OCI-LY7 (cell line): ENCODE measurements around the gene GSG1. TPM values are rescaled to one million over a fixed set of nuclear protein-coding genes. Genes with fewer than 3 reads are reported as not detected.

Source experiments
- BruUV-seq: library from RNA; stranded (reverse); fragments of 400-500 nt; replicated peaks from 2 replicates; lab custom pipeline; 2021; lab: Mats Ljungman, UMichigan
- CTCF ChIA-PET: fragments of 300-600 bp; sonication (Branson Sonifier 250); formaldehyde crosslinking; loops from one replicate; lab custom pipeline; 2022; ENCODE audit warnings: antibody characterized with exemption; ENCODE audit not compliant: unreplicated experiment; lab: Charles Lee
- POLR2A ChIA-PET: fragments of 300-600 bp; sonication (Branson Sonifier 250); formaldehyde crosslinking; loops from one replicate; lab custom pipeline; 2022; ENCODE audit warnings: antibody characterized with exemption; lab: Charles Lee
- DNase-seq: peaks from one replicate; pipeline ENCODE4 v3.0.0-alpha.2; 2015; ENCODE audit warnings: low spot score
- H2AFZ ChIP-seq: fragments of 200-600 bp; sonication (generic), shearing (Covaris generic); 2 replicates; pipeline ENCODE4 v1.6.1; 2014; ENCODE audit warnings: mild to moderate bottlenecking, antibody characterized with exemption, low read length, moderate library complexity
- H3K27ac ChIP-seq: fragments of 200-600 bp; sonication (generic); 2 replicates; pipeline ENCODE4 v1.5.1; 2014; ENCODE audit warnings: mixed run types, low read depth, mild to moderate bottlenecking, moderate library complexity, low read length, inconsistent platforms; ENCODE audit not compliant: poor library complexity, severe bottlenecking
- H3K36me3 ChIP-seq: fragments of 200-600 bp; sonication (generic); 2 replicates; pipeline ENCODE4 v1.6.1; 2014; ENCODE audit warnings: mild to moderate bottlenecking, antibody characterized with exemption, low read length, moderate library complexity, mixed read lengths; ENCODE audit not compliant: insufficient read depth
- H3K4me1 ChIP-seq: fragments of 200-600 bp; sonication (generic); 2 replicates; pipeline ENCODE4 v1.5.1; 2014; ENCODE audit warnings: mild to moderate bottlenecking, low read length; ENCODE audit not compliant: insufficient read depth, poor library complexity, severe bottlenecking
- H3K4me2 ChIP-seq: fragments of 200-600 bp; sonication (generic); 2 replicates; pipeline ENCODE4 v1.6.1; 2014; ENCODE audit warnings: mild to moderate bottlenecking, low read length
- H3K4me3 ChIP-seq: fragments of 200-600 bp; sonication (generic); 2 replicates; pipeline ENCODE4 v1.5.1; 2014; ENCODE audit warnings: mild to moderate bottlenecking, low read depth, low read length; ENCODE audit not compliant: poor library complexity, severe bottlenecking
- H3K79me2 ChIP-seq: fragments of 200-600 bp; sonication (generic); 2 replicates; pipeline ENCODE4 v1.6.1; 2016; ENCODE audit warnings: low read depth, mild to moderate bottlenecking, low read length, moderate library complexity, mixed read lengths; ENCODE audit not compliant: insufficient read depth
- H3K9me2 ChIP-seq: fragments of 200-600 bp; sonication (generic); 2 replicates; pipeline ENCODE4 v1.6.1; 2016; ENCODE audit warnings: mild to moderate bottlenecking, low read length, mixed read lengths; ENCODE audit not compliant: insufficient read depth
- H3K9me3 ChIP-seq: fragments of 200-600 bp; sonication (generic); 2 replicates; pipeline ENCODE4 v1.6.1; 2014; ENCODE audit warnings: mild to moderate bottlenecking, mixed run types, low read length, mixed read lengths
- H4K20me1 ChIP-seq: fragments of 200-600 bp; sonication (generic); 2 replicates; pipeline ENCODE4 v1.6.1; 2014; ENCODE audit warnings: mild to moderate bottlenecking, antibody characterized with exemption, low read length, moderate library complexity, mixed read lengths; ENCODE audit not compliant: insufficient read depth
- EZH2phosphoT487 ChIP-seq: fragments of 200-600 bp; sonication (generic); IDR thresholded peaks from 2 replicates; pipeline ENCODE4 v1.6.1; 2018; ENCODE audit warnings: low read depth, borderline replicate concordance, mild to moderate bottlenecking, mixed run types, antibody characterized with exemption, low read length, moderate library complexity, mixed read lengths
- intact Hi-C: fragments of 100-400 bp; cut with micrococcal nuclease; formaldehyde crosslinking; loops from one replicate; pipeline ENCODE4 v1.10.0; 2022; ENCODE audit not compliant: unreplicated experiment
- total RNA-seq, 2 experiments: library from RNA; depleted of rRNA in 1 of 2; stranded (reverse); fragments of >200 nt in 1 of 2; shearing (Covaris generic) in 1 of 2; gene quantifications; 2 replicates each; pipeline ENCODE4 v1.2.3, GENCODE V29; 2014 to 2022
- TF ChIP-seq, protein P1 (sequence below): fragments of 200-600 bp; sonication (generic); conservative IDR thresholded peaks from 2 replicates; pipeline ENCODE4 v1.5.1; 2014; ENCODE audit warnings: mild to moderate bottlenecking, antibody characterized with exemption, low read length, moderate library complexity, mixed read lengths

The GSG1 gene
- total RNA-seq, 2 experiments from 2014 or later = not detected

DNA sequence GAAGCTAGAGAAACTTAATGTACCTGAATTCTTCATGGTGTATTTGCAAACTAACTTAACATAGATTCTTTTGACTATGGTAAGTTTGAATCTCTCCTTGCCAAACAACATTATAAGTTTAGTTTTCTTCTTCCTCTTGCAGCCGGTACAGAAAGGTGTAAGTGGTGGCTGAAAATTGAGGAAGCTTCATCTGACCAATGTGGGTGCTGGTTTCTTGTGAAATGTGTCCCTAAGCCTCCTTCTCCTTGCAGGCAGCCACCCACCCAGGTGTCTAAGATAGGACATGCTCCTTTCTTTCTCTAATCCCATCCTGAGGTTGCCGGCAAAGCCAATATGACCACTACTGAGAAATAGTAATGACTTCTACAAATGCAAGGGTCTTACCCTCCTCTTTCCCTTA is 20.6 kb downstream of the GSG1 start:
- no peaks in the 10 kb centered on the region for H3K79me2 ChIP-seq
- no TSS peak for BruUV-seq
- no peak overlapping the region for H2AFZ ChIP-seq
- no peak overlapping the region for H3K27ac ChIP-seq
- no peak for DNase-seq
- H4K20me1 ChIP-seq = no peaks in the 10 kb centered on the region
- no peaks in the 10 kb centered on the region for H3K36me3 ChIP-seq
- no peaks in the 10 kb centered on the region; the same call in 1 of the 2 replicates for H3K9me2 ChIP-seq
- intact Hi-C loops = no loop called here
- H3K4me2 ChIP-seq = no peak overlapping the region
- CTCF ChIA-PET = no interaction called here
- H3K4me3 ChIP-seq = no peak overlapping the region
- TF ChIP-seq EZH2phosphoT487 = no peak
- TF ChIP-seq, protein P1, sequence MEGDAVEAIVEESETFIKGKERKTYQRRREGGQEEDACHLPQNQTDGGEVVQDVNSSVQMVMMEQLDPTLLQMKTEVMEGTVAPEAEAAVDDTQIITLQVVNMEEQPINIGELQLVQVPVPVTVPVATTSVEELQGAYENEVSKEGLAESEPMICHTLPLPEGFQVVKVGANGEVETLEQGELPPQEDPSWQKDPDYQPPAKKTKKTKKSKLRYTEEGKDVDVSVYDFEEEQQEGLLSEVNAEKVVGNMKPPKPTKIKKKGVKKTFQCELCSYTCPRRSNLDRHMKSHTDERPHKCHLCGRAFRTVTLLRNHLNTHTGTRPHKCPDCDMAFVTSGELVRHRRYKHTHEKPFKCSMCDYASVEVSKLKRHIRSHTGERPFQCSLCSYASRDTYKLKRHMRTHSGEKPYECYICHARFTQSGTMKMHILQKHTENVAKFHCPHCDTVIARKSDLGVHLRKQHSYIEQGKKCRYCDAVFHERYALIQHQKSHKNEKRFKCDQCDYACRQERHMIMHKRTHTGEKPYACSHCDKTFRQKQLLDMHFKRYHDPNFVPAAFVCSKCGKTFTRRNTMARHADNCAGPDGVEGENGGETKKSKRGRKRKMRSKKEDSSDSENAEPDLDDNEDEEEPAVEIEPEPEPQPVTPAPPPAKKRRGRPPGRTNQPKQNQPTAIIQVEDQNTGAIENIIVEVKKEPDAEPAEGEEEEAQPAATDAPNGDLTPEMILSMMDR = no peak
- no peaks in the 10 kb centered on the region for H3K9me3 ChIP-seq
- H3K4me1 ChIP-seq = no peaks in the 10 kb centered on the region
- POLR2A ChIA-PET = no interaction called here

DNA sequence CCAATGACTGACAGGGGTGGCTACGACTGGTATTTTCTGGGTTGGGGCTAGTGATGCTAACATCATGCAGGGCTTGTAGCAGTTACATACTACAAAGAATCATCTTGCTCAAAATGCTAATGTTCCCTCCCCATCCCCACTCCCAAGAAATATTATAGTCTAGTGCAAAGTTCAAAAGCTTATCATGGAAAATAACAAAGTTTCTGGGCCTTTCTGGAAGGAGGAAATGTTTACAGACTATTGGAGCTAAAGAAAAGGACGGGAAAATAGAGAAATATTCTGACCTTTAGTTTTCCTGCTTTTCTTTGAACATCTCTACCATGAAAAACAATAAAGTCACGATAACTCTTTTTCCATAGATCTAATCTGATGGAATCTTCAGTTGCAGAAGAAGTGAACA is 23.2 kb downstream of the GSG1 start:
- no peaks in the 10 kb centered on the region for H3K9me2 ChIP-seq
- ChIA-PET POLR2A (interaction anchor here (0.6 kb wide), 1 partner anchor 46 kb away, joined by 3 read pairs; no protein-coding TSS in a partner anchor), CTCF (no interaction called here)
- H3K4me3 ChIP-seq = no peak overlapping the region
- H3K4me2 ChIP-seq = no peak overlapping the region
- DNase-seq = no peak
- H3K27ac ChIP-seq = no peak overlapping the region
- H2AFZ ChIP-seq = no peak overlapping the region
- TF ChIP-seq, protein P1 = no peak
- no peak for TF ChIP-seq EZH2phosphoT487
- H3K4me1 ChIP-seq = no peaks in the 10 kb centered on the region
- intact Hi-C loops = no loop called here
- no TSS peak for BruUV-seq
- no peaks in the 10 kb centered on the region for H3K36me3 ChIP-seq
- no peaks in the 10 kb centered on the region for H3K79me2 ChIP-seq
- H4K20me1 ChIP-seq = no peaks in the 10 kb centered on the region
- H3K9me3 ChIP-seq = no peaks in the 10 kb centered on the region

GRCh38 chr12:13079440-13079906 is 24.0 kb downstream of the GSG1 start:
- Histone ChIP-seq H4K20me1 (no peaks in the 10 kb centered on the region), H2AFZ (no peak overlapping the region), H3K79me2 (no peaks in the 10 kb centered on the region), H3K36me3 (no peaks in the 10 kb centered on the region), H3K27ac (no peak overlapping the region), H3K4me3 (no peak overlapping the region), H3K9me2 (no peaks in the 10 kb centered on the region), H3K4me1 (no peaks in the 10 kb centered on the region), H3K9me3 (no peaks in the 10 kb centered on the region), H3K4me2 (no peak overlapping the region)
- CTCF ChIA-PET = no interaction called here
- POLR2A ChIA-PET = no interaction called here
- no TSS peak for BruUV-seq
- TF ChIP-seq, protein P1 = no peak
- no peak for TF ChIP-seq EZH2phosphoT487
- intact Hi-C loops = no loop called here
- DNase-seq = no peak
